ENCODE measurements around the gene VAV3.

The VAV3 gene

GRCh38 chr1:107532318-107532717, 432.7 kb downstream of the VAV3 start:
- no peak for DNase-seq (ENCODE audit: low spot score)

GRCh38 chr1:107531065-107531908, 433.7 kb downstream of the VAV3 start:
- DNase-seq (ENCODE audit: low spot score): no peak

- no peak for DNase-seq (ENCODE audit: low spot score)
These were observed 434.4 kb downstream of the VAV3 start for GRCh38 chr1:107530543-107530942.

GRCh38 chr1:107529511-107530149, 435.4 kb downstream of the VAV3 start:
- DNase-seq (ENCODE audit: low spot score): peak; percentile 16

- DNase-seq (ENCODE audit: low spot score): no peak
These were observed 438.3 kb downstream of the VAV3 start for GRCh38 chr1:107526524-107527198.

- no peak for DNase-seq (ENCODE audit: low spot score)
These were observed 439.0 kb downstream of the VAV3 start for GRCh38 chr1:107525961-107526360.

GRCh38 chr1:107525145-107525544, 439.8 kb downstream of the VAV3 start:
- no peak for DNase-seq (ENCODE audit: low spot score)

GRCh38 chr1:107524301-107524700, 440.7 kb downstream of the VAV3 start:
- no peak for DNase-seq (ENCODE audit: low spot score)

GRCh38 chr1:107523736-107524135, 441.2 kb downstream of the VAV3 start:
- DNase-seq (ENCODE audit: low spot score): no peak

- DNase-seq (ENCODE audit: low spot score): no peak
These were observed 441.9 kb downstream of the VAV3 start for GRCh38 chr1:107523061-107523460.

Data from hepatic stellate cell (primary cell).